ENCODE results near the gene TACC2.

The TACC2 gene

DNA sequence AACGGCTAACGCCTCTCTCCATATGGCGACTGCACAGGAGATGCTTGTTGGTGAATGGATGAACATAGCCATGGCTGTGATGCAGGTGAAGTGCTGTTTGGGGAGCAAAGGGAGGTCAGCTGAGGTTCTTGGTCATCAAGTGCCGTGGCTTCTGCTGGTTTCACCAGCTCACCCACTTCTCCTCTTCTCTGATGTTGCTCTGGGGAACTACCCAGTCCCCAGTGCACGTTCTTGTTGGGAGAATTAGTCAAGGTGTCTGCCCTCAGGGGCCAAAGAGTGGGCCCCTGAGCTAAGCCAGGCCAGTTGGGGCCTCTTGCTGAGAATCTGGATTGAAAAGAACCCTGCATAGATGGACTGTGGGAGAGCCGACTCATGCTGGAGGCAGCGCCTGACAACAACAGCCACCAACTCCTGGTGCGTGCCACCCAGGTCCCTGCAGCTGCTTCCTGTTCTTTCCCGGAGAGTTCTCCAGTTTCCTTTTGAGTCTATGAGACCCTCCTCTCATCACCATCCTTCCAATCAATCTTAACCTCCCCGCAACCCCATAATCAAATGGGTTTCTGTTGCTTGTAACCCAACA, 285.1 kb downstream of the TACC2 start:
- H3K4me3 ChIP-seq (ENCODE audit: low read depth, low read length) = no peak overlapping the region
- no peak for DNase-seq (ENCODE audit: low read depth)
- TF ChIP-seq, protein P1, sequence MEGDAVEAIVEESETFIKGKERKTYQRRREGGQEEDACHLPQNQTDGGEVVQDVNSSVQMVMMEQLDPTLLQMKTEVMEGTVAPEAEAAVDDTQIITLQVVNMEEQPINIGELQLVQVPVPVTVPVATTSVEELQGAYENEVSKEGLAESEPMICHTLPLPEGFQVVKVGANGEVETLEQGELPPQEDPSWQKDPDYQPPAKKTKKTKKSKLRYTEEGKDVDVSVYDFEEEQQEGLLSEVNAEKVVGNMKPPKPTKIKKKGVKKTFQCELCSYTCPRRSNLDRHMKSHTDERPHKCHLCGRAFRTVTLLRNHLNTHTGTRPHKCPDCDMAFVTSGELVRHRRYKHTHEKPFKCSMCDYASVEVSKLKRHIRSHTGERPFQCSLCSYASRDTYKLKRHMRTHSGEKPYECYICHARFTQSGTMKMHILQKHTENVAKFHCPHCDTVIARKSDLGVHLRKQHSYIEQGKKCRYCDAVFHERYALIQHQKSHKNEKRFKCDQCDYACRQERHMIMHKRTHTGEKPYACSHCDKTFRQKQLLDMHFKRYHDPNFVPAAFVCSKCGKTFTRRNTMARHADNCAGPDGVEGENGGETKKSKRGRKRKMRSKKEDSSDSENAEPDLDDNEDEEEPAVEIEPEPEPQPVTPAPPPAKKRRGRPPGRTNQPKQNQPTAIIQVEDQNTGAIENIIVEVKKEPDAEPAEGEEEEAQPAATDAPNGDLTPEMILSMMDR (conservative IDR thresholded peaks at IDR 0.05; ENCODE audit: low read depth, low read length) = no peak

DNA sequence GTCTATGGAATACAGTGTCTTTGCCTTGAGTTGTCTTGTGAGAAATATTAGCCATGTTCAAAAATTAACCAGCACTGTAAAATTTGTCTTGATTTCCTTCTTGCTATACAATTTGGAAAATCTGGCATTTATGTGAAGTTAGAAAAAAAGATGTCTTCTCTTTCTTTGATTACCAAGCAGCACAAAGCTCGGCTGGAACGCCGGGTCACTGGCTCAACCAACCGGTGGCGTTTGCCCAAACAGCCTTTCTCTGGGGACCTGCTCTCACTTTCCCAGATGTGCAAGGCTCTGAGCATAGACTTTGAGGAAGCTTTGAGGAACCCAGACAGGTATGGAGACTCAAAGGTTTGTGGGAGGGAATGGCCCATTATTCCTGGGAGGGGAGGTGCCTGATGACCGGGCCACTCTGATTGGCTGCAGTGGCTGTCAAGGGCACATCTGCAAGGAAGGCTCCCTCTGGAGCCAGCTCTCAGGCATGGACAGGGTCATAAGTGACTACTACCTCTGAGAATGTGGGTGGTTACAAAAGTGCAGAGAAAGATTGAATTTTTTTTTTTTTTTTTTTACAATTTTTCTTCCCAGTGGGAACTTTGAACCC, 287.7 kb downstream of the TACC2 start:
- TF ChIP-seq, protein P1 (conservative IDR thresholded peaks at IDR 0.05; ENCODE audit: low read depth, low read length) = no peak
- DNase-seq (ENCODE audit: low read depth) = peak; percentile 74
- H3K4me3 ChIP-seq (ENCODE audit: low read depth, low read length) = no peak overlapping the region

DNA sequence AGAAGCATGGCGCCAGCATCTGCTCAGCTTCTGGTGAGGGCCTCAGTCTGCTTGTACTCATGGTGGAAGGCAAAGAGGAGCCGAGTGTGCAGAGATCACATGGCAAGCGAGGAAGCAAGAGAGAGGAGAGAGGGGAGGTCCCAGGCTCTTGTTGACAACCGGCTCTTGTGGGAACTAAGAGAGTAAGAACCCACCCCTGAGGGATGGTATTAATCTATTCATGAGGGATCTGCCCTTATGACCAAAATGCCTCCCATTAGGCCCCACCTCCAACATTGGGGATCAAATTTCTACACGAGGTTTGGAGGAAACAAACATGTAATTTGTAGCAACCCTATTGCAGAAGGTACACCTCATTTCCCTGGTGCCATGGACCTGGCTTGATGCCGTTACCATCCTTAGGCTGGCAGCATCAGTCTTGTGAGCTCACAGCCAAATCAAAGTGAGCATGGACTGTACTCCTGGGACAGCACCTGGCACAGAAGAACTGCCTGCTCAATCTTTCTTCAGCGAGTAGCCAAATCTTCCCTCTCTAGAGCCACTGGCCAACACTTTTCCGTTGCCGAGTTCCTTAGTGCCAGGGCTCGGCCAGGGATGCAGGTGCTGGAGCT, 288.7 kb downstream of the TACC2 start:
- TF ChIP-seq, protein P1 (conservative IDR thresholded peaks at IDR 0.05; ENCODE audit: low read depth, low read length) = no peak
- no peak for DNase-seq (ENCODE audit: low read depth)
- H3K4me3 ChIP-seq (ENCODE audit: low read depth, low read length) = no peak overlapping the region

DNA sequence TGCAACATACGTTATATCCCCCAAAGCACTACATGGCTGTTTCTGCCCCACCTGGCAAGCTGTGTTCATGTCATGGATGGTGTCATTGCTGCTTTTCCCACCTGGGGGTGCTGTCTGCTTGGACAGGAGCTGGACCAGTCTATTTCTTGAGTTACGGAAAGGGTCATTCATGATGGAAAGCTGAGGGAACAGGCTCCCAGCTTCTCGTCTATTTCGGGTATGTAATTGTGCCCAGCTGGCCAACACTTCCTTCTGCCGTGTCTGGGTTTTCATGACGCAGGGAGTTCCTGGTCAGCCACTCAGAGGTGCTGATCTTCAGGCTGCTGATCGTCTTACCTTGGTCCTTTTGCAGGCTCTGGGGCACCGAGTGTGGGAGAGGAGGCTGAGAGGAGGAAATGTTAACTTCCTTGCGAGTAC, 290.8 kb downstream of the TACC2 start:
- TF ChIP-seq, protein P1 (conservative IDR thresholded peaks at IDR 0.05; ENCODE audit: low read depth, low read length) = peak; percentile 96
- peak; percentile 85 for DNase-seq (ENCODE audit: low read depth)
- H3K4me3 ChIP-seq (ENCODE audit: low read depth, low read length) = no peak overlapping the region

DNA sequence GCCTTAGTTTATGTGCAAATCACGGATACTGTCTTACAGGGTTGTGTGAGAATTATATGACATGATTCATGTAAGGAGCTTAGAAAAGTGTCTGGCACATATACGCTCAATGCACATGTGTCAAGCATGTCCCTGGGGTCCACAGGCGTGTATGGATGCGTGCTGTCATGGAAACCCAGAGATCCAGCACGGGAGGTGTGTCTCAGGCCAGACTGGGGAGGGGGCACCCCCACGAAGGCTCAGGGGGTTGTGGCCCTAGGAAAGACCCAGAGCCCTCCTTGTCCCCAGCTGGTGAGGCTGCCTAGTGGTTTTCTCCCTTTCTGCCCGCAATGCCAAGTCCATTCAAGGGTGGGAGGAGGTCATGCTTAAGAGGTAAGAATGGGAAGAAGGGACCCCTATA, 291.2 kb downstream of the TACC2 start:
- DNase-seq (ENCODE audit: low read depth) = no peak
- TF ChIP-seq, protein P1 (conservative IDR thresholded peaks at IDR 0.05; ENCODE audit: low read depth, low read length) = no peak
- no peak overlapping the region for H3K4me3 ChIP-seq (ENCODE audit: low read depth, low read length)

DNA sequence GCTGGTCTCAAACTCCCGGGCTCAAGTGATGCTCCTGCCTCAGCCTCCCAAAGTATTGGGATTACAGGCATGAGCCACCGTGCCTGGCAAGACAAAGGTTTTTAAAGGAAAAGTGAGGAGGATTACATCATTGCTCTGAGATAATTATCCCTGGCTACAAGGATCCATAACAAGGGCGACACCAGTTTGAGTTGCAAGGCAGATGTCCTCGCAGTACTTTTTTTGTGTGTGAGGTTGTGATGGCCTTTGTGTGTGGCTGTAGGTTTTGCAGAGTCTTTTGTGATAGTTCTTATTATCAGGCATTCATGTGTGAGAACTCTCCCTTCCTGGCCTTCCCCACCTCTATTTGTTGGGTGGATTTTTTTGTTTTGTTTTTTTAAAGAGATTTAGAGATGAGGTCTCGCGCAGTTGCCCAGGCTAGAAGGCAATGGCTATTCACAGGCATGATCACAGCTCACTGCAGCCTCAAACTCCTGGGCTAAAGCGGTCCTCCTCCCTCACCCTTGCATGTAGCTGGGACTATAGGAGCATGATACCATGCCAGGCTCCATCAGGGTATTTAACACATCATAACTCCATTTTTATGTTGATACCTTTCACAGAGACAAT, 292.2 kb downstream of the TACC2 start:
- TF ChIP-seq, protein P1 (conservative IDR thresholded peaks at IDR 0.05; ENCODE audit: low read depth, low read length) = no peak
- no peak for DNase-seq (ENCODE audit: low read depth)
- H3K4me3 ChIP-seq (ENCODE audit: low read depth, low read length) = no peak overlapping the region
